GM13977 (cell line): ENCODE results near the gene MASP2.
A peak's percentile ranks its signal among the peaks of the same experiment; 100 is the strongest.
"Not testable (repeated sequence)": the region's sequence is repeated elsewhere in the genome, so short reads cannot be mapped to it uniquely, and the experiment has no call there.

Experiments
- DNase-seq: peaks from one replicate; pipeline ENCODE4 v3.0.0; 2012; ENCODE audit warnings: low spot score
- in situ Hi-C: fragments of 300-500 bp; cut with MboI; formaldehyde crosslinking; loops from one replicate; pipeline ENCODE4 v1.12.0; 2022; ENCODE audit warnings: low sequenced_read_pairs, low pct_unique_long_range_greater_than_20kb, mixed read lengths, inconsistent platforms; ENCODE audit not compliant: unreplicated experiment
- TF ChIP-seq, protein P1 (sequence below): IDR thresholded peaks from 2 replicates; pipeline ENCODE4 v1.5.1; 2012; ENCODE audit warnings: mild to moderate bottlenecking, control low read depth; ENCODE audit not compliant: insufficient read depth; ENCODE audit errors: extremely low read depth, missing control alignments

MASP2 gene

GRCh38 chr1:11046625-11047365 is at the start of gene MASP2:
Gene MASP2, minus strand, starts transcription at chr1:11047239. Its CDS starts 32 bp downstream, at chr1:11047207.
- TF ChIP-seq, protein P1, sequence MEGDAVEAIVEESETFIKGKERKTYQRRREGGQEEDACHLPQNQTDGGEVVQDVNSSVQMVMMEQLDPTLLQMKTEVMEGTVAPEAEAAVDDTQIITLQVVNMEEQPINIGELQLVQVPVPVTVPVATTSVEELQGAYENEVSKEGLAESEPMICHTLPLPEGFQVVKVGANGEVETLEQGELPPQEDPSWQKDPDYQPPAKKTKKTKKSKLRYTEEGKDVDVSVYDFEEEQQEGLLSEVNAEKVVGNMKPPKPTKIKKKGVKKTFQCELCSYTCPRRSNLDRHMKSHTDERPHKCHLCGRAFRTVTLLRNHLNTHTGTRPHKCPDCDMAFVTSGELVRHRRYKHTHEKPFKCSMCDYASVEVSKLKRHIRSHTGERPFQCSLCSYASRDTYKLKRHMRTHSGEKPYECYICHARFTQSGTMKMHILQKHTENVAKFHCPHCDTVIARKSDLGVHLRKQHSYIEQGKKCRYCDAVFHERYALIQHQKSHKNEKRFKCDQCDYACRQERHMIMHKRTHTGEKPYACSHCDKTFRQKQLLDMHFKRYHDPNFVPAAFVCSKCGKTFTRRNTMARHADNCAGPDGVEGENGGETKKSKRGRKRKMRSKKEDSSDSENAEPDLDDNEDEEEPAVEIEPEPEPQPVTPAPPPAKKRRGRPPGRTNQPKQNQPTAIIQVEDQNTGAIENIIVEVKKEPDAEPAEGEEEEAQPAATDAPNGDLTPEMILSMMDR = no peak
- in situ Hi-C loops = loop anchor here (25.0 kb wide), 1 partner anchor 591 kb away; no protein-coding TSS in a partner anchor
- DNase-seq = no peak

DNA sequence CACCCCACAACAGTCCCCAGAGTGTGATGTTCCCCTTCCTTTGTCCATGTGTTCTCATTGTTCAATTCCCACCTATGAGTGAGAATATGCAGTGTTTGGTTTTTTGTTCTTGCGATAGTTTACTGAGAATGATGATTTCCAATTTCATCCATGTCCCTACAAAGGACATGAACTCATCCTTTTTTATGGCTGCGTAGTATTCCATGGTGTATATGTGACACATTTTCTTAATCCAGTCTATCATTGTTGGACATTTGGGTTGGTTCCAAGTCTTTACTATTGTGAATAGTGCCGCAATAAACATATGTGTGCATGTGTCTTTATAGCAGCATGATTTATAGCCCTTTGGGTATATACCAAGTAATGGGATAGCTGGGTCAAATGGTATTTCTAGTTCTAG is 36.7 kb upstream of the MASP2 start:
- in situ Hi-C loops, DNase-seq: not testable (repeated sequence)

GRCh38 chr1:11080931-11081330 is 33.9 kb upstream of the MASP2 start:
- in situ Hi-C loops = no loop called here
- TF ChIP-seq, protein P1 = no peak
- no peak for DNase-seq

GRCh38 chr1:11078631-11079030 is 31.6 kb upstream of the MASP2 start:
- in situ Hi-C loops = no loop called here
- TF ChIP-seq, protein P1 = no peak
- DNase-seq = no peak

- DNase-seq = peak; percentile 69
Measured at GRCh38 chr1:11073398-11073797, 26.4 kb upstream of the MASP2 start.

GRCh38 chr1:11072216-11072917 is 25.3 kb upstream of the MASP2 start:
- peak; percentile 76 for DNase-seq
- TF ChIP-seq, protein P1 = peak; percentile 53
- in situ Hi-C loops = no loop called here

More at GRCh38 chr1:11073398-11073797, 26.4 kb upstream of the MASP2 start:
- in situ Hi-C loops = not testable (repeated sequence)

GRCh38 chr1:11071463-11072215 is 24.6 kb upstream of the MASP2 start:
- TF ChIP-seq, protein P1 = no peak
- DNase-seq = no peak
- in situ Hi-C loops = no loop called here
